GM12892 (cell line): Measurements from ENCODE around the gene KIF3A.

Experiments used
- DNase-seq: peaks from one replicate; pipeline ENCODE4 v3.0.0; 2011; ENCODE audit not compliant: insufficient read length
- FAIRE-seq: peaks from 2 replicates; lab custom pipeline; 2011; peaks lifted over from hg19 to GRCh38; lab: Jason Lieb, UNC
- POLR2A ChIP-seq: IDR thresholded peaks from 2 replicates; pipeline ENCODE4 v1.6.1; 2011; ENCODE audit warnings: low read depth, low read length, control low read depth
- POLR2AphosphoS5 ChIP-seq: IDR thresholded peaks from 2 replicates; pipeline ENCODE4 v1.6.1; 2011; ENCODE audit warnings: low read depth, low read length, control low read depth
- TAF1 ChIP-seq: IDR thresholded peaks from 2 replicates; pipeline ENCODE4 v1.6.1; 2011; ENCODE audit warnings: low read depth, mild to moderate bottlenecking, control low read depth, low read length, borderline replicate concordance

Gene KIF3A

GRCh38 chr5:132679166-132679565 lies 58.2 kb downstream of the KIF3A start:
- no peak for FAIRE-seq
- DNase-seq, result no peak
- TF ChIP-seq POLR2AphosphoS5 (no peak), TAF1 (no peak), POLR2A (no peak)

- no peak for DNase-seq
- TF ChIP-seq POLR2AphosphoS5 (no peak), POLR2A (no peak), TAF1 (no peak)
- FAIRE-seq, result no peak
Observed at GRCh38 chr5:132678735-132679134, 58.6 kb downstream of the KIF3A start.

- DNase-seq (no peak), FAIRE-seq (no peak)
- TF ChIP-seq TAF1, result no peak
- no peak for TF ChIP-seq POLR2A
- no peak for TF ChIP-seq POLR2AphosphoS5
Observed at GRCh38 chr5:132677682-132678400, 59.5 kb downstream of the KIF3A start.

- DNase-seq (no peak), FAIRE-seq (no peak)
- TF ChIP-seq POLR2A (no peak), POLR2AphosphoS5 (no peak), TAF1 (no peak)
Observed at GRCh38 chr5:132677191-132677590, 60.2 kb downstream of the KIF3A start.

- peak; percentile 33 for FAIRE-seq
- DNase-seq, result no peak
- TF ChIP-seq TAF1, result no peak
- TF ChIP-seq POLR2AphosphoS5, result no peak
- TF ChIP-seq POLR2A, result no peak
Observed at GRCh38 chr5:132675936-132676689, 61.2 kb downstream of the KIF3A start.

- TF ChIP-seq TAF1 (no peak), POLR2A (peak; percentile 40; the same call in 1 of the 2 replicates)
- peak; percentile 94 for FAIRE-seq
- DNase-seq, result peak; percentile 65
Observed at GRCh38 chr5:132674671-132675506, 62.5 kb downstream of the KIF3A start.

- DNase-seq (no peak), FAIRE-seq (peak; percentile 5)
- TF ChIP-seq POLR2AphosphoS5 (no peak), POLR2A (no peak), TAF1 (no peak)
Observed at GRCh38 chr5:132673939-132674630, 63.3 kb downstream of the KIF3A start, which contains the start of gene IL4. IL4 (plus strand) TSS chr5:132673989; CDS start chr5:132674051, 62 bp downstream.

GRCh38 chr5:132673488-132673887 lies 63.9 kb downstream of the KIF3A start:
- no peak for FAIRE-seq
- no peak for DNase-seq
- TF ChIP-seq POLR2AphosphoS5 (no peak), POLR2A (no peak), TAF1 (no peak)

- TF ChIP-seq POLR2AphosphoS5 (no peak), POLR2A (no peak), TAF1 (no peak)
- no peak for DNase-seq
- FAIRE-seq, result no peak
Observed at GRCh38 chr5:132671000-132671399, 66.3 kb downstream of the KIF3A start.

GRCh38 chr5:132669966-132670882 lies 67.1 kb downstream of the KIF3A start:
- no peak for DNase-seq
- TF ChIP-seq POLR2AphosphoS5 (no peak), TAF1 (no peak), POLR2A (no peak)
- FAIRE-seq, result no peak
